Breast epithelium (tissue), 4 donors: ENCODE results near the gene SPECC1L. TPM values are rescaled to one million over a fixed set of nuclear protein-coding genes. Genes with fewer than 3 reads are reported as not detected.
"Not testable (repeated sequence)": the region's sequence is repeated elsewhere in the genome, so short reads cannot be mapped to it uniquely, and the experiment has no call there.

ENCODE experiments used
- DNase-seq, 2 donors: peaks; one replicate each; pipeline ENCODE4 v3.0.0-alpha.2; 2019; ENCODE audit warnings: low spot score in 2 of 2
- H3K27ac ChIP-seq, 2 donors: fragments of 200-600 bp; sonication (generic) in 1 of 2; one replicate each; pipeline ENCODE4 v1.5.1; 2016 to 2019; ENCODE audit warnings: mild to moderate bottlenecking in 1 of 2
- H3K27me3 ChIP-seq, 2 donors: fragments of 200-600 bp; sonication (generic) in 1 of 2; one replicate each; pipeline versions ENCODE4 v1.5.1 to v1.6.0; 2017 to 2019; ENCODE audit warnings: control low read depth in 1 of 2, mild to moderate bottlenecking in 1 of 2
- H3K36me3 ChIP-seq: fragments of 200-600 bp; one replicate; pipeline ENCODE4 v1.5.1; 2019
- H3K4me1 ChIP-seq, 2 donors: fragments of 200-600 bp; sonication (generic); one replicate each; pipeline ENCODE4 v1.5.1; 2016 to 2019; ENCODE audit warnings: control low read depth in 1 of 2
- H3K4me3 ChIP-seq, 3 donors: fragments of 200-600 bp; sonication (generic); 1 replicate in 2 of 3; 2 replicates in 1 of 3; pipeline ENCODE4 v1.5.1; 2016 to 2019; ENCODE audit warnings: mild to moderate bottlenecking in 3 of 3, moderate library complexity in 2 of 3
- H3K9me3 ChIP-seq, 2 donors: fragments of 200-600 bp; sonication (generic) in 1 of 2; one replicate each; pipeline ENCODE4 v1.5.1; 2016 to 2019; ENCODE audit warnings: control low read depth in 1 of 2
- CTCF ChIP-seq, 3 donors: fragments of 450-650 bp; IDR thresholded peaks; one replicate each; pipeline ENCODE4 v1.5.1; 2016 to 2017; ENCODE audit warnings: antibody characterized with exemption in 3 of 3, mild to moderate bottlenecking in 3 of 3, moderate library complexity in 3 of 3
- POLR2A ChIP-seq: fragments of 450-650 bp; IDR thresholded peaks from one replicate; pipeline ENCODE4 v1.6.1; 2016; ENCODE audit warnings: antibody characterized with exemption, mild to moderate bottlenecking, moderate library complexity
- POLR2AphosphoS5 ChIP-seq, 3 donors: sonication (generic); formaldehyde crosslinking; IDR thresholded peaks; one replicate each; pipeline ENCODE4 v1.6.1; 2017; ENCODE audit warnings: antibody characterized with exemption in 3 of 3
- intact Hi-C: fragments of 100-400 bp; cut with DNase I; formaldehyde crosslinking; loops from one replicate; pipeline ENCODE4 v1.15.1; 2023; ENCODE audit warnings: low total_unique reads
- total RNA-seq, 3 donors: library from RNA; depleted of rRNA; stranded (reverse); fragments of >200 nt; gene quantifications; one replicate each; pipeline ENCODE4 v1.1.0, GENCODE V29; 2016

SPECC1L gene
- total RNA-seq, 3 donors from 2014 or later: 33.4 to 61.0 (median 53.7) TPM

GRCh38 chr22:24243417-24243816 lies 27.2 kb upstream of the SPECC1L start:
- DNase-seq, H3K36me3 ChIP-seq, H3K27me3 ChIP-seq, H3K9me3 ChIP-seq, intact Hi-C loops: not testable (repeated sequence)
- Histone ChIP-seq H3K4me1 (peaks cover 10 to 14% of the 10 kb centered on the region in 2 donors), H3K27ac (peak overlapping the region; percentile 74 to 94), H3K4me3 (peak overlapping the region; percentile 38 to 71 (median 50))
- peak in 1 of 3 donors; percentile 16 for TF ChIP-seq POLR2AphosphoS5 (IDR thresholded peaks at IDR 0.05)

DNA sequence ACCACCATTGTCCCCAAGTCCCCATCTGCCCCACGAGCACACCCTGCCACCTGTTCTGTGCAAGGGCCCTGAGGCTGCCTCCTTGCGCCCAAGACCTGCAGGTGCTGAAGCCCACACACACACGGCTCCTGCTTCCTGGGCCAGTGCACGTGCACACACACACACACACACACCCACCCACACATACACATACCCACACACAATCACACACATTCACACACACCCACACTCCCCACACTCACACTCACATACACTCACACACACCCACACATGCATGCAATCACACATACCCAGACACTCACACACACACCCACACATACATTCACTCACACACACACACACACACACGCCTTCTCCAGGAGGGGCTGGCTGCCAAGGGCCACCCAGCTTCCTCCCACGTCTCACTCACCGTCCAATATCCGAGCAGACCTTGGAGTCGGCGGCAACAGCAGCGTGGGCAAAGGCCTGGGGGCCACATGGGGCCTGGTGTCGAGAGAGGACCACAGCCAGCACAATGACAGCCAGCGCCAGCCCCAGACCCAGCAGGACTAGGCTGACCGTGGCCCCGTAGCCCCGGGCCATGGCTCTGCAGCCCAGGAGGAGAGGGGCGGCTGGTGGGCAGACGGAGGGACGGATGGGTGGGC lies 26.4 kb upstream of the SPECC1L start:
- Histone ChIP-seq H3K27ac (peak overlapping the region; percentile 74 to 94), H3K27me3 (no peaks in the 10 kb centered on the region), H3K4me1 (peaks cover 10 to 14% of the 10 kb centered on the region in 2 donors), H3K4me3 (peak overlapping the region; percentile 38 to 71 (median 50)), H3K36me3 (no peaks in the 10 kb centered on the region), H3K9me3 (no peaks in the 10 kb centered on the region)
- TF ChIP-seq POLR2AphosphoS5 (IDR thresholded peaks at IDR 0.05): peak in 1 of 3 donors; percentile 31
- no peak for TF ChIP-seq POLR2A
- TF ChIP-seq CTCF (IDR thresholded peaks at IDR 0.05): no peak
- intact Hi-C loops: no loop called here
- DNase-seq: peak in 1 of 2 donors; percentile 36

GRCh38 chr22:24245030-24245431 lies 25.6 kb upstream of the SPECC1L start, which contains the start of gene GGT5:
Gene GGT5, minus strand, starts transcription at chr22:24245082. Its CDS starts 357 bp downstream, at chr22:24244725.
- peak within 1 kb of the TSS; percentile 38 to 71 (median 50) for H3K4me3 ChIP-seq
- peak in 1 of 2 donors; percentile 60 for DNase-seq
- H3K27me3 ChIP-seq, H3K36me3 ChIP-seq, H3K9me3 ChIP-seq: not testable (repeated sequence)
- intact Hi-C loops: loop anchor here (5.0 kb wide), 1 partner anchor 48 kb away; no protein-coding TSS in a partner anchor
- H3K4me1 ChIP-seq: peaks cover 10 to 14% of the 10 kb centered on the region in 2 donors
- peak within 1 kb of the TSS; percentile 91 to 94 for H3K27ac ChIP-seq
- peak in 1 of 3 donors; percentile 49 for TF ChIP-seq POLR2AphosphoS5 (IDR thresholded peaks at IDR 0.05)

- intact Hi-C loops: loop anchor here (5.0 kb wide), 1 partner anchor 49 kb away; no protein-coding TSS in a partner anchor
- peak; percentile 27 to 90 (median 71) for TF ChIP-seq POLR2AphosphoS5 (IDR thresholded peaks at IDR 0.05)
- H3K9me3 ChIP-seq, H3K36me3 ChIP-seq, H3K27me3 ChIP-seq: not testable (repeated sequence)
- Histone ChIP-seq H3K4me3 (peak overlapping the region; percentile 38 to 71 (median 50)), H3K27ac (peak overlapping the region; percentile 91 to 94), H3K4me1 (peaks cover 10 to 14% of the 10 kb centered on the region in 2 donors)
- peak; percentile 70 to 71 for DNase-seq
These were observed 24.8 kb upstream of the SPECC1L start for GRCh38 chr22:24245584-24246561.

- peaks cover 10 to 14% of the 10 kb centered on the region in 2 donors for H3K4me1 ChIP-seq
- peak overlapping the region in 1 of 3 donors; percentile 5 for H3K4me3 ChIP-seq
- no peak for DNase-seq
- peak overlapping the region; percentile 91 to 94 for H3K27ac ChIP-seq
- intact Hi-C loops: loop anchor here (5.0 kb wide), 1 partner anchor 50 kb away; no protein-coding TSS in a partner anchor
- no peak for TF ChIP-seq POLR2AphosphoS5 (IDR thresholded peaks at IDR 0.05)
- TF ChIP-seq POLR2A: no peak
- no peak for TF ChIP-seq CTCF (IDR thresholded peaks at IDR 0.05)
- no peaks in the 10 kb centered on the region for H3K36me3 ChIP-seq
- H3K9me3 ChIP-seq: no peaks in the 10 kb centered on the region
- H3K27me3 ChIP-seq: no peaks in the 10 kb centered on the region
These were observed 23.6 kb upstream of the SPECC1L start for GRCh38 chr22:24247011-24247507.
